Hepatocyte (in vitro differentiated cells): ENCODE measurements around the gene USP48. TPM values are rescaled to one million over a fixed set of nuclear protein-coding genes. Genes with fewer than 3 reads are reported as not detected.

Source experiments
- DNase-seq: peaks from one replicate; pipeline ENCODE4 v3.0.0-alpha.2; 2016; ENCODE audit warnings: low spot score
- H2AFZ ChIP-seq: fragments of 200-600 bp; sonication (generic); 2 replicates; pipeline ENCODE4 v1.6.0; 2016; ENCODE audit warnings: antibody characterized with exemption, mild to moderate bottlenecking
- H3K27ac ChIP-seq: fragments of 200-600 bp; sonication (generic); 2 replicates; pipeline ENCODE4 v1.5.1; 2016; ENCODE audit warnings: mild to moderate bottlenecking
- H3K27me3 ChIP-seq: fragments of 200-600 bp; sonication (generic); 2 replicates; pipeline ENCODE4 v1.6.1; 2016
- H3K36me3 ChIP-seq: fragments of 200-600 bp; sonication (generic); replicated peaks from 2 replicates; pipeline ENCODE4 v1.5.1; 2016; ENCODE audit warnings: low read depth; ENCODE audit not compliant: insufficient read depth
- H3K4me1 ChIP-seq: fragments of 200-600 bp; sonication (generic); 2 replicates; pipeline ENCODE4 v1.5.1; 2016; ENCODE audit warnings: mild to moderate bottlenecking, moderate library complexity; ENCODE audit not compliant: insufficient read depth
- H3K4me2 ChIP-seq: fragments of 200-600 bp; sonication (generic); 2 replicates; pipeline ENCODE4 v1.6.0; 2016
- H3K4me3 ChIP-seq: fragments of 200-600 bp; sonication (generic); 2 replicates; pipeline ENCODE4 v1.5.1; 2016; ENCODE audit warnings: mild to moderate bottlenecking
- H3K79me2 ChIP-seq: fragments of 200-600 bp; sonication (generic); 2 replicates; pipeline ENCODE4 v1.6.0; 2017; ENCODE audit warnings: mild to moderate bottlenecking
- H3K9me2 ChIP-seq: fragments of 200-600 bp; sonication (generic); replicated peaks from 2 replicates; pipeline ENCODE4 v1.6.0; 2017; ENCODE audit warnings: mild to moderate bottlenecking; ENCODE audit not compliant: insufficient read depth
- H3K9me3 ChIP-seq: fragments of 200-600 bp; sonication (generic); 2 replicates; pipeline ENCODE4 v1.5.1; 2016; ENCODE audit warnings: low read depth, mild to moderate bottlenecking
- H4K20me1 ChIP-seq: fragments of 200-600 bp; sonication (generic); 2 replicates; pipeline ENCODE4 v1.6.0; 2016; ENCODE audit warnings: mild to moderate bottlenecking; ENCODE audit not compliant: insufficient read depth, poor library complexity, severe bottlenecking
- EZH2 ChIP-seq: fragments of 200-600 bp; sonication (generic); IDR thresholded peaks from 2 replicates; pipeline ENCODE4 v1.6.1; 2016; ENCODE audit warnings: antibody characterized with exemption, mild to moderate bottlenecking, borderline replicate concordance
- EZH2phosphoT487 ChIP-seq: fragments of 200-600 bp; sonication (generic); IDR thresholded peaks from one replicate; pipeline ENCODE4 v1.6.1; 2018; ENCODE audit warnings: antibody characterized with exemption, mild to moderate bottlenecking, low read depth, moderate library complexity; ENCODE audit not compliant: unreplicated experiment, severe bottlenecking
- WGBS: methylation state at CpG from one replicate; pipeline ENCODE4 v1.1.6; 2016; ENCODE audit warnings: low lambda C conversion rate; ENCODE audit errors: missing lambda C conversion rate; 5-methylcytosine and 5-hydroxymethylcytosine counted together
- polyA plus RNA-seq: library from polyadenylated mRNA; unstranded; fragments of >200 nt; fragmentation: Nextera tagmentation; extraction: Ambion mirVana; gene quantifications from 2 replicates; pipeline ENCODE4 v1.2.1, GENCODE V29; 2016
- total RNA-seq: library from RNA; depleted of rRNA; stranded (reverse); fragments of >200 nt; gene quantifications from 2 replicates; pipeline ENCODE4 v1.2.3, GENCODE V29; 2014
- TF ChIP-seq, protein P1 (sequence below): fragments of 200-600 bp; sonication (generic); IDR thresholded peaks from 2 replicates; pipeline ENCODE4 v1.5.1; 2016; ENCODE audit warnings: antibody characterized with exemption, mild to moderate bottlenecking; ENCODE audit not compliant: poor library complexity

Gene USP48
- total and polyA plus RNA-seq, 2 experiments from 2014 or later, result 38.9 to 39.5 TPM

DNA sequence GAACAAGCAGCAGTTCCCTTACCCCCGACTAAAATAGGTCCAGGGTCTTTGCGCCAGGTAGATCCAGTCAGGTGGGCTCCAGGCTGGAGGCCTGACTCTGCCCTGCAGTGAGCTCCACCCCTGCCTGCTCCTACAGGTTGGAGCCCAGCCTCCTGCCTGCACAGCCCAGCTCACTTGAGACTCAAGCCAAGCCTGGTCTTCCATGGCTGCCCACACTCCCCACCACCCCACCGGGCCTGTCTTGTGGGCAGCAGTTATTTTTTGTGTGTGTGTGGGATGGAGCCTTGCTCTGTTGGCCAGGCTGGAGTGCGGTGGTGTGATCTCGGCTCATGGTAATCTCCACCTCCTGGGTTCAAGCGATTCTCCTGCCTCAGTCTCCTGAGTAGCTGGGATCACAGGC lies 142.3 kb downstream of the USP48 start:
- peaks cover 8% of the 10 kb centered on the region for H3K4me1 ChIP-seq
- no peaks in the 10 kb centered on the region for H3K36me3 ChIP-seq
- H4K20me1 ChIP-seq, result no peaks in the 10 kb centered on the region
- H2AFZ ChIP-seq, result no peak overlapping the region
- H3K27ac ChIP-seq, result no peak overlapping the region
- H3K9me3 ChIP-seq, result no peaks in the 10 kb centered on the region
- TF ChIP-seq EZH2 (no peak), EZH2phosphoT487 (no peak)
- TF ChIP-seq, protein P1, sequence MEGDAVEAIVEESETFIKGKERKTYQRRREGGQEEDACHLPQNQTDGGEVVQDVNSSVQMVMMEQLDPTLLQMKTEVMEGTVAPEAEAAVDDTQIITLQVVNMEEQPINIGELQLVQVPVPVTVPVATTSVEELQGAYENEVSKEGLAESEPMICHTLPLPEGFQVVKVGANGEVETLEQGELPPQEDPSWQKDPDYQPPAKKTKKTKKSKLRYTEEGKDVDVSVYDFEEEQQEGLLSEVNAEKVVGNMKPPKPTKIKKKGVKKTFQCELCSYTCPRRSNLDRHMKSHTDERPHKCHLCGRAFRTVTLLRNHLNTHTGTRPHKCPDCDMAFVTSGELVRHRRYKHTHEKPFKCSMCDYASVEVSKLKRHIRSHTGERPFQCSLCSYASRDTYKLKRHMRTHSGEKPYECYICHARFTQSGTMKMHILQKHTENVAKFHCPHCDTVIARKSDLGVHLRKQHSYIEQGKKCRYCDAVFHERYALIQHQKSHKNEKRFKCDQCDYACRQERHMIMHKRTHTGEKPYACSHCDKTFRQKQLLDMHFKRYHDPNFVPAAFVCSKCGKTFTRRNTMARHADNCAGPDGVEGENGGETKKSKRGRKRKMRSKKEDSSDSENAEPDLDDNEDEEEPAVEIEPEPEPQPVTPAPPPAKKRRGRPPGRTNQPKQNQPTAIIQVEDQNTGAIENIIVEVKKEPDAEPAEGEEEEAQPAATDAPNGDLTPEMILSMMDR, result no peak
- 98% methylated on average over 6 of the region's 6 CpGs for WGBS
- no peaks in the 10 kb centered on the region for H3K79me2 ChIP-seq
- no peaks in the 10 kb centered on the region for H3K27me3 ChIP-seq
- no peak overlapping the region for H3K4me3 ChIP-seq
- H3K9me2 ChIP-seq, result no peaks in the 10 kb centered on the region
- no peak for DNase-seq
- H3K4me2 ChIP-seq, result no peak overlapping the region

DNA sequence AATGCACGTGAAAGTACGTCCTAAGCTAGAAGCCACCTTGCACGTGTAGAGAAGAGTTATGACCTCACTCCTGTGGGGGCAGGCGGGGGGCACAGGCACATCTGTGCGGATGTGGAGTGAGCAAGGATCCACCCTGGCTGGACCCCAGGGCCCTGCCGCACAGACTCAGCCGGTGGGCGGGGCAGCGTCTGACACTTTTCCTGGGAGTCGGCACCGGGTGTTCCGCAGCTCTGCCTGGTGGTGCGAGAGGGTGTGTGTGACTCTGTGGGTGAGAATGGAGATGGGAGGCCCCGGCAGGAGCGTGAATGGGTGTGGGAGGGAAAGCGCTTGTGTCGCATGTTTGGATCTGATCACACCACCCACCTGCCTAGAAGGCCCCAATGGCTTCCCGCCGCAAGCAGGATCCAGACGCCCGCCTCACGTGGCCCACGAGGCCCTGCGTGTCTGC lies 143.3 kb downstream of the USP48 start:
- Histone ChIP-seq H3K4me2 (no peak overlapping the region), H3K9me3 (no peaks in the 10 kb centered on the region), H3K4me1 (peaks cover 8% of the 10 kb centered on the region), H4K20me1 (no peaks in the 10 kb centered on the region), H2AFZ (no peak overlapping the region), H3K27ac (peak overlapping the region; percentile 92), H3K4me3 (no peak overlapping the region), H3K27me3 (no peaks in the 10 kb centered on the region), H3K36me3 (no peaks in the 10 kb centered on the region), H3K9me2 (no peaks in the 10 kb centered on the region), H3K79me2 (no peaks in the 10 kb centered on the region)
- TF ChIP-seq EZH2 (no peak), EZH2phosphoT487 (no peak)
- TF ChIP-seq, protein P1, result no peak
- 55% methylated on average over 19 of the region's 24 CpGs for WGBS
- DNase-seq, result peak; percentile 43

DNA sequence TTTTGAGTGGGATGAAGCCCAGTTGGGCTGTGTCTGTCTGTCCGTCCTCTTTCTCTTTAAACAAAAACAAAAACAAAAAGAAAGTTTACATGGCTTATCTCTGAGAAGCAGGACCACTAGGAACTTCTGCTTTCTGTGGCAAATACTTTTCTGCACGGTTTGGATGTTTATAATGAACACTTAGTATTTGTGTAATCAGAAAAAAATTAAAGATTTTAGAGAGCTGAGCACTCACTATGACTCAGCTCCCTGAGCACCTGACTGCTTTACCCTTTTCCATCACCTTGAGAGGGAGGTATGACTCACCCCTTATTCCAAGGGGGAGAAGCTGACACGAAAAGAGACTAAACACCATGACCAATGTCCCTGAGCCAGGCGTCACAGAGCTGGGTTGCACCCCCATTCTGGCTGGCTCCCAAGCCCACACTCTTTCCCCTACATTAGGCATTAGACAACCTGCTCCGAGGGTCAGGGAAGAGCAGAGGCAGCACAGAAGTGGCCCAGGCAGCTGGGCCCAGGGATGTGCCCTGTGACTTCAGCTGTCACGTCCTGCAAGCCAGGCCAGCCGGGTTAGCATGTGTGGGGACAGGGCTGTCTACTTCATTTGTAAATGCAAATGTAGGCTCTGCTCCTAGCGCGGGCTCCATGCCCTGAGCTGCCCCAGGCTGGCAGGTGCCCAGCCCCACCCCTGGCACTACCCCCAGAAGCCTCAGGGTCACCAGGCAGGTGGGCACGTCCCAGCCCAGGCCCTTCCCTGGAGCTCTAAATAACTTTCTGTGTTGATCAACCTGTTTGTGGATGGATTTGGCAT lies 144.2 kb downstream of the USP48 start:
- H3K27ac ChIP-seq, result peak overlapping the region; percentile 92
- H3K4me2 ChIP-seq, result no peak overlapping the region
- no peak overlapping the region for H3K4me3 ChIP-seq
- no peaks in the 10 kb centered on the region for H3K9me2 ChIP-seq
- peaks cover 8% of the 10 kb centered on the region for H3K4me1 ChIP-seq
- H3K9me3 ChIP-seq, result no peaks in the 10 kb centered on the region
- H4K20me1 ChIP-seq, result no peaks in the 10 kb centered on the region
- H3K27me3 ChIP-seq, result no peaks in the 10 kb centered on the region
- 46% methylated on average over 10 of the region's 10 CpGs for WGBS
- no peaks in the 10 kb centered on the region for H3K36me3 ChIP-seq
- H3K79me2 ChIP-seq, result no peaks in the 10 kb centered on the region
- peak; percentile 85 for DNase-seq
- H2AFZ ChIP-seq, result no peak overlapping the region
- no peak for TF ChIP-seq EZH2
- no peak for TF ChIP-seq EZH2phosphoT487
- TF ChIP-seq, protein P1, result no peak
